Stimulated activated CD4-positive, alpha-beta T cell treated with anti-CD3 and anti-CD28 coated beads, Interleukin-4, amount 100 ng/mL, for 4 hours (primary cell): ENCODE data around the gene AMPD2.
"Not testable (repeated sequence)": the region's sequence is repeated elsewhere in the genome, so short reads cannot be mapped to it uniquely, and the experiment has no call there.

Experiments used
- DNase-seq, 2 experiments: peaks; one replicate each; pipeline ENCODE4 v3.0.0-alpha.2; 2020

The AMPD2 gene

DNA sequence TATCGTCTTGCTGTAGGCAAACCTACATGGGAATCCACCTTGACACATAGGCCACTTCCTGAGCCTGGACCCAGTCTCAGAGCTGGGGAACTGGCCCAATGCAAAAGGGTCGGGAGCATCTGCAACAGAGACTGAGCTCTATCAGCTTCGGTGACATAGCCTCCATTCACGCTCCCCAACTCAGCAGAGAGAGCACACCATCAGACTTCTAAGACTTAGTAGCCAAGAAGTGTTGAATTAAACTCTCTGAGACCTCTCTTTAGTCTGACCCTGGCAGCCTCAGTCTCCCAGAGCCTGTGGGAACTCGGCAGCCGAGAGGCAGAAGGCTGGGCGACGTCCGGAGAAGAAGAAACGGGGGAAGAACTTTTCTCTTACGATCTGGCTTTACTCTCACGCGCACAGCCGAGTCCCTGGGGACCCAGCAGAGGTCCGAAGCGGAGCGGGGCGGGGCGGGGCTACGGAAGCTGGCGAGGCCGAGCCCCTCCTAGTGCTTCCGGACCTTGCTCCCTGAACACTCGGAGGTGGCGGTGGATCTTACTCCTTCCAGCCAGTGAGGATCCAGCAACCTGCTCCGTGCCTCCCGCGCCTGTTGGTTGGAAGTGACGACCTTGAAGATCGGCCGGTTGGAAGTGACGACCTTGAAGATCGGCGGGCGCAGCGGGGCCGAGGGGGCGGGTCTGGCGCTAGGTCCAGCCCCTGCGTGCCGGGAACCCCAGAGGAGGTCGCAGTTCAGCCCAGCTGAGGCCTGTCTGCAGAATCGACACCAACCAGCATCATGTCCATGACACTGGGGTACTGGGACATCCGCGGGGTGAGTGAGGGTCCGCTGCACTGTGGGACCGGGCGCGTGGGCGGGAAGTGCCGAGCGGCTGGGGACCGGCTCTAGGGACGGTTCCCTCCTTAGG lies 36.2 kb downstream of the AMPD2 start, which contains the start of gene GSTM4:
Gene GSTM4, plus strand, starts transcription at position 485 of the 905 bp plus-strand sequence. Its CDS starts 291 bp downstream, at position 776.
- peak; percentile 43 to 72 for DNase-seq

DNA sequence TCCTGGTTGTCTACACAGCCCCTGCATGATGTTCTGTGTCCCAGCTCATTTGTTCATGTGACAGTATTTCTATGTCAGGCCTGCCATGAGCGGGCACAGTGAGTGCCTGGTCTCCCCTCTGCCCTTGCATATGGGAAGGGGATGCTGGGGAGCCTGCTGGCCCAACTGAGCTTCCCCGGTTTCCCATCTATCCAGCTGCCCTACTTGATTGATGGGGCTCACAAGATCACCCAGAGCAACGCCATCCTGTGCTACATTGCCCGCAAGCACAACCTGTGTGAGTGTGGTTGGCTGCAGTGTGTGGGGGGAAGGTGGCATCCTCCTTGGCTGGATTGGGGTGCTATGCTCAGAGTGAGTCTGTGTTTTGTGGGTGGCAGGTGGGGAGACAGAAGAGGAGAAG lies 37.8 kb downstream of the AMPD2 start:
- DNase-seq, result no peak

DNA sequence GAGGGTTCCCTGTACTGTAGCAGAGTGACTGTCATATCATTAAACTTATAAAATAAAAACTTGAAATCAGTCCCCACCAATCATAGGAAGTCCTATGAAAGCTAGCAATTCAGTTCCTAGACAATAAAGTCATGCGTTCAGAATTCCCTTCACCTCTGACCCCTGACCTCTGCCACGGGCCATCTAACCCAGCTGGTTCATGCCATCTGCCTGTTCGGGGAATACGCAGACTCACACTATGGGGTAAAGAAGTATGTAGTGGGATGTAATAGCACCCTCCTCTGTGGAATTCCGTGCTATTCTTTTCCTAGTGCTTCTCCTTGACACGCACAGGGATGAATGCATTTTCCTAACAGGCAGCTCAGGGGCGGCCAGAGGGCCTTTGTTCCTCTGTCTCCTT lies 38.3 kb downstream of the AMPD2 start:
- DNase-seq, result no peak

DNA sequence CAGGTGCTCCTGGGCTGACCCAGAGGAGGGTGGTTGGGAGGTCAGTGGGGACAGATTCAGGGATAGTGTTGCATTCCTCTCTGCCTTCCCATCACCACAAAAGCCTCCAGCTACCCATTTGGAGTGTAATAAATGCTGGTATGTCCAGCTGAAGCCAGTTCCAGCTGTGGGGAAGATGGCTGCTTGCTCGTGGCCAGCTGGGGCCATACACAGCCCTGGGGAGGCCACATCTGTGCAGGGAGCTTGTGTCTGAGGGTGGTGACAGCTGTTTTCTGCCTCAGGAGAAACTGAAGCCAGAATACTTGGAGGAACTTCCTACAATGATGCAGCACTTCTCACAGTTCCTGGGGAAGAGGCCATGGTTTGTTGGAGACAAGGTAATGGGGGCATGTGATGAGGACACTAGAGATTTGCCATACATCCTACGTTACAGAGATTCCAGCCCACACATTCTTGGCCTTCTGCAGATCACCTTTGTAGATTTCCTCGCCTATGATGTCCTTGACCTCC lies 39.0 kb downstream of the AMPD2 start:
- DNase-seq, result no peak

DNA sequence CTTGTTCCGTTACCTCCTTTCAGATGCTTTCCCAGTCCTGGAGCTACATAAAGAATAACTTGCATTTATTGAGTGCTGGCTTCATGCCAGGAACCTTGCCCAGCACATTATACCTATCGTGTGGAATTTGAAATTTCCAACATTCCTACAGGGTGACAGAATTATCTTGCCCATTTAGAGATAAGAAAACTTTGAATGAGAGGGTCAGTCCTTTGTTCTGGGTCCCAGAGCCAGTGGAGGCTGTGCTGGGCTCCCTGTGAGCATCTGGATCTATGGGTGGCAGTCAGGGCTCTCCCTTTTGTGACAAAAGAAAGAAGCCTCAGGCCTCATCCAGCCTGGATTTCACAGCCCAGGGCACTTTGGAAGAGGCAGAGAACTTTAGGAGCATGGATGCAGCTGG lies 39.5 kb downstream of the AMPD2 start:
- DNase-seq, result no peak

DNA sequence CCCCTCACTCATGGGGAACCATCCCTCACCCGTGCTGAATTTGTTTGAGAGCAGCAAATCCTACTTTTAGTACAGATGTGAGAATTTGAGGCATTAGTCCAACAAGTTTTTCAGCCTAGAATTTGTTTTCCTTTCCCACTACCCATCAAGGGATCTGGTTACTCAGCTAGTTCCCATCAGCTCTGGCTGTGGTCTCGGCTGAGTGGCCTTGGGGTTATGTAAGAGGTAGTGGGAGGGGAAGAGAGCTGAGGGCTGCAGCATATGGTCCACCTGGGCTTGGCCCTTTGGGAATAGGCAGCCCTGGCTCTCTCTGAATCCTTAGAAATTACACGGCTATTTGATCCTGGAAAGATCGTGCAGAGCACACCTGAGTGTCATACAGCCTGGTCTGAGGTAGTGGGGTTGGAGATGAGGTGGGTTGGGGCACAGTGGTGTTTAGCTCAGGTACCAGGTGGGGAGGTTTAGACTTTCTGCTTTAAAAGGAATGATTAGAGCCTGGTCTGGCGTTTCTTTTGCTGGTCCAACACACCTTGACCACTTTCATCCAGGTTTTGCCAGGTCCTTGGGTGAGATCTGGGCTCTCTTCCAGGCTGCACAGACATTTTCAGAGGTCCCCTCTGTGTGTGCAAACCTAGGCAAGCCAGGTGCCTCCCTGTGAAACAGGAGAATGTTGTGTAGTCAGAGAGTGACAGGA lies 40.5 kb downstream of the AMPD2 start:
- DNase-seq, result no peak

DNA sequence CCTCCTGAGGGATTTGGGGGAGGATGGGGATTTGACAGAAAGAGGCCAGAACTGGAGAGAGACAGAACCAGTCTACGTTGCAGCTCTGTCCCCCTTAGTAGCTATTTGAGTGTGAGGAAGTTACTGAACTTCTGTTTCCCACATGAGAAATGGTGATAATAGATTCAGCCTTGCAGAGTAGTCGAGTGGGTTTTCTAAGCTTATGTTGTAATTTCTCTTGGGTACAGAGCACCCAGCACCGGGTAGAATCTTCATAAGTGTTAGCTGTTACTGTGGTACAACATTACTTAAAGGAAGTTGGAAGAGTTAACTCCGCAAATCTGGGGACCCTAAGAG lies 41.0 kb downstream of the AMPD2 start:
- DNase-seq, result not testable (repeated sequence)

DNA sequence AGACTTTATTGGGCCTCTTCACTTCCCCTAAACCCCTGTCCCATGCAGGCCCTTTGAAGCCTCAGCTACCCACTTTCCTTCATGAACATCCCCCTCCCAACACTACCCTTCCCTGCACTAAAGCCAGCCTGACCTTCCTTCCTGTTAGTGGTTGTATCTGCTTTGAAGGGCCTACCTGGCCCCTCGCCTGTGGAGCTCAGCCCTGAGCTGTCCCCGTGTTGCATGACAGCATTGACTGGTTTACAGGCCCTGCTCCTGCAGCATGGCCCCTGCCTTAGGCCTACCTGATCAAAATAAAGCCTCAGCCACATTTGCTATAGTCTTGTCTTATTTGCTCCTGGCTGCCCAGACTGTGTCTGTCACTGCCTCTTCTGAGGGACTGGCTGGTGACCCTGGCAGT lies 41.8 kb downstream of the AMPD2 start:
- DNase-seq, result no peak

DNA sequence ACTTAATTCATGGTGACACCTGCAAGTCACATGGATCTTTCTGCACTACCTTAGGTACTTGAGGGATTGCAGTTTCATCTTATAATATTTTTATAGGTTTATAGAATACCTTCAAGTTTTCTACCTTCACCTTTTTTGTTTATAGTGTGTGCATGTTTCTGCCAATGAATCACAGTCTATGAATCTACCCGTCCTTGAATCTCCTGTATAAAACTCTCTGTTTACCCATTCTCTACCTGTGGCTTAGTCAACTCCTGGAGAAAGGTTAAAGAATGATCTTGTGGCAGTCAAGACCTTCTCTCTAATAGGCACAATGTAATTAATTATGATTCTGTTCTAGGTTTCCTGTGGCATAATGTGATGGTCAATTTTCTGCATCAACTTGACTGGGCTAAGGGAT lies 45.0 kb downstream of the AMPD2 start:
- DNase-seq, result no peak

DNA sequence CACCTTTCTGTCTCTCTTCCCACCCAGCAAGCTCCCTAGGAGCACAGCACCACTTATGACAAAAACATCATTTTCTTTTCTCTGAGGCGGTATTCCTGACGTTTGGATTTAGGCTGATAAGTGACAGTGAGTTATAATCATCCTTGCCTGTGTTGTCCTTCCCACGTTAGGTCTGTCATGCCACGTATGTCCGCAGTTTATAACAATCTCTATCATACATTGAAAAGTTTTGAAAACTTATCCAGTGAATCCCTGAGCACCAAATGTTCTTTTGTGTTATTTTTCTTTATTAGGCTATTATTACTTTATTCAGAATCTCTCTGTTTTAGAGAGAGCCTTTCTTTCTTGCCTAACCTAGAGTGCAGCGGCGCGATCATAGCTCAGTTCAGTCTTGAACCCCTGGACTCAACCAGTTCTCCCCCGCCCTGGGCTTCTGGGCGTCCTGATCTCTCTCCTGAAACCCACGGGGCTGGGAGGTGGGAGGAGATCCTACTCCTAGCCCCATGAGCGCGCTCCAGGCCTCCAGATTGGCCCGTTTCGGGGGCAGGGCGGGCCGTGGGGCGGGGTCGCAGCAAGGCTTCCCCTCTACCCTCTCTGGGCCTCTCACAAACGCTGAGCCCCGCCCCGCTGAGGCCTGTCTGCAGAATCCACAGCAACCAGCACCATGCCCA lies 48.0 kb downstream of the AMPD2 start, which contains the start of gene GSTM2:
Gene GSTM2, plus strand, starts transcription at position 606 of the 671 bp plus-strand sequence. Its CDS starts 59 bp downstream, at position 665.
- peak; percentile 77 to 81 for DNase-seq

DNA sequence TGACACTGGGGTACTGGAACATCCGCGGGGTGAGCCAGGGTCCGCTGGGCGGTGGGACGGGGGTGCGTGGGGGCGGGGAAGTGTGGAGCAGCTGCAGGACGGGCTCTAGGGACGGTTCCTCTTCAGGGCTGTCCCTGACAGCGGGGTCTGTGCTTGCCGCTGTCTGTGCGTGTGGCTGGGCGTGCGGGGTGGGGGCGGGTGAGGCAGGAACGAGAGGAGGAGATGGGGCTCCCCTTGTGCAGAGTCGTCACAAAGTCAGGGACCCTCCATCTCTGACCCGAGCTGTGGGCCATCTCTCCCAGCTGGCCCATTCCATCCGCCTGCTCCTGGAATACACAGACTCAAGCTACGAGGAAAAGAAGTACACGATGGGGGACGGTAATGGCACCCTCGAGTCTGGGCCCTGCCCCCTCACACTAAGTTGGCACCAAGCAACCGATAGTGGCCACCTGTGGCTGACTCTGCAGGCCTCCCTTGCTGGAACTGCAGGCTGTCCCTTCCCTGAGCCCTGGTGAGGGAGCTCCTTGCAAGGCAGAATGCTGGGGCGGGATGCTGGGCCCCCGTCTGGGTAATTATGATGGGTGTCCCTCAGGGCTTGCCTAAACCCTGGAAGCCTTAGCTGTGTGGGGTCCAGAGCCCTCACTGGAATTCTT lies 48.6 kb downstream of the AMPD2 start:
- no peak for DNase-seq

DNA sequence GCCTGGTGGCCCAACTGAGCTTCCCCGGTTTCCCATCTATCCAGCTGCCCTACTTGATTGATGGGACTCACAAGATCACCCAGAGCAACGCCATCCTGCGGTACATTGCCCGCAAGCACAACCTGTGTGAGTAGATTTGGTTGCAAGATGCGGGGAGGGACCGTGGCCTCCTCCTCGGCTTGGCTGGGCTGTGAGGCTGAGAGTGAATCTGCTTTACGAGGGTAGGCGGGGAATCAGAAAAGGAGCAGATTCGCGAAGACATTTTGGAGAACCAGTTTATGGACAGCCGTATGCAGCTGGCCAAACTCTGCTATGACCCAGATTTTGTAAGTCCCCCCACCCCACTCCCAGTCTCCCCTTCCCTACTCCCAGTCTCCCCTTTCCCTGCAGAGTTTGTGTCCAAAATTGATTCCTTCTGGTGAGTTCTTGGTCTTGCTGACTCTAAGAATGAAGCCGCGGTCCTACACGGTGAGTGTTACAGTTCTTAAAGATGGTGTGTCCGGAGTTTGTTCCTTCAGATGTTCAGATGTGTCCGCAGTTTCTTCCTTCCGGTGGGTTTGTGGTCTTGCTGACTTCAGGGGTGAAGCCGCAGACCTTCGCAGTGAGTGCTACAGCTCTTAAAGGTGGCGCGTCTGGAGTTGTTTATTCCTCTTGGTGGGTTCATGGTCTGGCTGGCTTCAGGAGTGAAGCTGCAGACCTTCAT lies 49.8 kb downstream of the AMPD2 start:
- no peak for DNase-seq

DNA sequence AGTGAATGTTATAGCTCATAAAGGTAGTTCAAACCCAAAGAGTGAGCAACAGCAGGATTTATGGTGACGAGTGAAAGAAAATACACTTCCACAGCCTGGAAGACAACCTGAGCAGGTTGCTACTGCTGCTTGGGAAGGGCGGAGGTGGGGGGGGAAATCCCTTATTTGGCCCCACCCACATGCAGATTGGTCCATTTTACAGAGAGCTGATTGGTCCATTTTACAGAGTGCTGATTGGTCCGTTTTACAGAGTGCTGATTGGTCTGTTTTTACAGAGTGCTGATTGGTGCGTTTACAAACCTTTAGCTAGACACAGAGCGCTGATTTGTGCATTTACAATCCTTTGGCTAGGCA lies 50.3 kb downstream of the AMPD2 start:
- DNase-seq, result not testable (repeated sequence)

DNA sequence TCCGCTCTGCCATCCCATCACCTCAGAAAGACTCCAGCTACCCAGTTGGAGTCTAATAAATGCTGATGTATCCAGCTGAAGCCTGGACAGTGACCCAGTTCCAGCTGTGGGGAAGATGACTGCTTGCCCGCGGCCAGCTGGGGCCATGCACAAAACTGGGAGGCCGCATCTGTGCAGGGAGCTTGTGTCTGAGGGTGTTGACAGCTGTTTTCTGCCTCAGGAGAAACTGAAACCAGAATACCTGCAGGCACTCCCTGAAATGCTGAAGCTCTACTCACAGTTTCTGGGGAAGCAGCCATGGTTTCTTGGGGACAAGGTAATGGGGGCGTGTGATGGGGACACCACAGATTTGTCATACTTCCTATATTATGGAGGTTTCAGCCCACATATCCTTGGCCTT lies 51.4 kb downstream of the AMPD2 start:
- no peak for DNase-seq

DNA sequence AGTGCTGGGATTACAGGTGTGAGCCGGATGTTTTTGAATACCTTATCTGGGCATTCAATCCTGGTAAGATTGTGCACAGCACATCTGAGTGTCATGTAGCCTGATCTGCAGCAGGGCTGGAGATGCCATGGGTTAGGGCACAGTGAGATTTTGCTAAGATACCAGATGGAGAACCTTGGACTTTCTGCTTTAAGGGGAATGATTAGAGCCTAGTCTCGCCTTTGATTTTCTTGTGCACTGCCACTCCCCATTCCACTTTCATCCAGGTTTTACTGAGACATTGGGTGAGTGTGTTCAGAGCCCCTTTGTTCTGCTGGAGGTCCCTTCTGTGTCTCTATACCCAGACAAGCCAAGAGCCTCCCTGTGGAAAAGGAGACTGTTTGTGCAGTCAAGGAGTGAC lies 54.2 kb downstream of the AMPD2 start:
- DNase-seq, result not testable (repeated sequence)

DNA sequence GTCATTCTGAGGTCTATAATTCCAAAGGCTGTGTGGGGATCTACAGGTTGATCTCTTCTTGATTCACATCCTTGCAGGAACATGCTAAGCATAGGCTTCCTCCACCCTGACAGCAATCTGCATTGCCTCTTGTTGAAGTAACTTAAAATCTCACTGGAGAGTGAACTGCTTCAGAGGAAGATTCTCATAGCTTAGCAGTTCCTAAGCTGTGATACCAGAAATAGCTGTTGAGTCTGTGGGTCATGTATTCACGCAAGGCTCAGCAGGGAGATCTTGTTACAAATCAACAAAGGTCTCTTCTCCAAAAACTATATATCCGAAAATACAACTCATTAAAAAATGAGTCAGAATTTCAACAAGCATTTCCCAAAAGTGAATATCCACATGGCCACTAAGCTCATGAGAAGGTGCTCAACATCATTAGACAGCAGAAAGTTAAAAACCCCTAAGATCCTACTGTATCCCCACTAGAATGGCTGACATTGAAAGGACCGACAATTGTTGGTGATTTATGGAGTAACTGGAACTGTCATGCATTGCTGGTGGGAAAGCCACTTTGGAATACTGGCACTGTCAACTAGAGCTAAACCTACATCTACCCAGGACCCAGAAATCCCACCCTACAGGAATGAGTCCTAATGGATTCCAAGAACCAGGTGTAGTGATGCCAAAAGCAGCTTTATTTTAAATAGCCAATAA lies 57.2 kb downstream of the AMPD2 start:
- not testable (repeated sequence) for DNase-seq

DNA sequence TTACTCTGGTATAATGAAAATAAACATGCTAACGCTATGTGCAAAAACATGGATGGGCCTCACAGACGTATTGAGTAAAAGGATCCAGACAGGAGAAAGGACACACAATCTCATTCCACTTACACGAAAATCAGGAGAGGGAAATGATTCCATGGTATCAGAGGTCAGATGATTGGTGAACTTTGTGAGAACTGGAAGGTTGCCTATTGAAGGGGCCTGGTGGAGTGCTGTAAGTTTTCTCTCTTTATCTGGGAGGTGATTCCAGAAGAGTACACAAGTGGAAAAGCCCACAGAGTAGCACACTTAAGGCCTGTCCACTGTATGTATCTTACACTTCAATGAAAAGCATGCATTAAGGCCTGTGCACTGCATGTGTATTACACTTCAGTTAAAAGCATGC lies 57.8 kb downstream of the AMPD2 start:
- DNase-seq, result no peak

DNA sequence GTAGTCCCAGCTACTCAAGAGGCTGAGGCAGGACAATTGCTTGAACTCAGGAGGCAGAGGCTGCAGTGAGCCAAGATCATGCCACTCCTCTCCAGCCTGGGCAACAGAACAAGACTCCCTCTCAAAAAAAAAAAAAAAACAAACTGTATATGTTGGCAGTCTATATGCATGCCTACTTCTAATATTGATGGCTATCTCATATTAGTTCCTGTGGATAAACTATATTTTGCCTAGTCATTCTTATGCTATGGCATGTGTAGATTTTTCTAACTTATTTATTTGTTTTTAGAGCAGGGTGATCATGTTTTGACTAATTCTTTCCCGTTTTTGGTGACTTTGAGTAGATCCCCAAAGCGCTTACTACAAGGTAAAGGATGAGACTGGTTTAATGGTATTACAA lies 59.0 kb downstream of the AMPD2 start:
- DNase-seq, result not testable (repeated sequence)
